GM12892 (cell line): Measurements from ENCODE around the gene SELENOH.

Source experiments
- POLR2A ChIP-seq: IDR thresholded peaks from 2 replicates; pipeline ENCODE4 v1.6.1; 2011; ENCODE audit warnings: low read depth, low read length, control low read depth
- POLR2AphosphoS5 ChIP-seq: IDR thresholded peaks from 2 replicates; pipeline ENCODE4 v1.6.1; 2011; ENCODE audit warnings: low read depth, low read length, control low read depth

DNA sequence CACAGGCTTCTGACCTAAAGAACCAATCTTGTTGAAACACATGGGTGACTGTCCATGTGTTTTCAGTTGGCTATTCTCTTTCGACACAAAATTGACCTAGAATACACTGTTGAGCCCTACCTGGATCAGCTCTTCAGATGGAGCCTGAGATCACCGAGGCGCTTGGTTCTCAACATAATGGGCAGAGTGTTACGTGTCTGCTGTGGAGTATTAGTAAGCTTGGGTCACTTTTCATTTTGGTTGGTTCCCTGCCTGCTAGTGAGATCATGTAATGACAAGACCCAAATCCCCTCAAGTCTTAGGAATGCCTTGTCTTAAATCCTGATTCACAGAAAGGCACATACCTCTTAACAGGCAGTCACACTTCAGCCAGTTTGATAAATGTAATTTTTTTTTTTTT is 38.0 kb upstream of the SELENOH start:
- no peak for TF ChIP-seq POLR2AphosphoS5
- no peak for TF ChIP-seq POLR2A
